GM18505 (cell line): ENCODE measurements around the gene ZBP1.

Source experiments
- ATAC-seq: cut with Tn5 transposase; IDR thresholded peaks from one replicate; pipeline ENCODE4 v1.9.1; 2021; ENCODE audit not compliant: unreplicated experiment
- POLR2A ChIP-seq: IDR thresholded peaks from 4 replicates; pipeline ENCODE4 v1.6.1; 2011; ENCODE audit warnings: borderline replicate concordance; ENCODE audit not compliant: insufficient read depth, insufficient read length; ENCODE audit errors: extremely low read depth

The ZBP1 gene

GRCh38 chr20:57561356-57562279 lies 58.6 kb downstream of the ZBP1 start:
- no peak for TF ChIP-seq POLR2A
- no peak for ATAC-seq

GRCh38 chr20:57560554-57561355 lies 59.5 kb downstream of the ZBP1 start, which contains the start of gene PCK1:
Gene PCK1 (plus strand): TSS chr20:57561110. CDS start chr20:57561412, 302 bp downstream.
- no peak for TF ChIP-seq POLR2A
- no peak for ATAC-seq

GRCh38 chr20:57559658-57560553 lies 60.3 kb downstream of the ZBP1 start:
- no peak for TF ChIP-seq POLR2A
- no peak for ATAC-seq

- no peak for ATAC-seq
- no peak for TF ChIP-seq POLR2A
Observed at GRCh38 chr20:57559289-57559634, 61.0 kb downstream of the ZBP1 start.

- TF ChIP-seq POLR2A, result no peak
- ATAC-seq, result no peak
Observed at GRCh38 chr20:57558614-57559288, 61.5 kb downstream of the ZBP1 start.

GRCh38 chr20:57557926-57558613 lies 62.2 kb downstream of the ZBP1 start:
- no peak for TF ChIP-seq POLR2A
- no peak for ATAC-seq

- ATAC-seq, result no peak
Observed at GRCh38 chr20:57556980-57557274, 63.3 kb downstream of the ZBP1 start.

GRCh38 chr20:57555457-57556184 lies 64.6 kb downstream of the ZBP1 start:
- ATAC-seq, result no peak
- no peak for TF ChIP-seq POLR2A

More at GRCh38 chr20:57556980-57557274, 63.3 kb downstream of the ZBP1 start:
- TF ChIP-seq POLR2A, result no peak
